ENCODE measurements around the gene AKAP6.

GRCh38 chr14:32469388-32470160 lies 140.5 kb downstream of the AKAP6 start:
- TF ChIP-seq CTCF (IDR thresholded peaks at IDR 0.05) (peak in 3 of 4 experiments; percentile 31 to 51 (median 43)), POLR2A (IDR thresholded peaks at IDR 0.05) (no peak)
